ENCODE results near the gene RNF5.
"Not testable (repeated sequence)": the region's sequence is repeated elsewhere in the genome, so short reads cannot be mapped to it uniquely, and the experiment has no call there.

DNA sequence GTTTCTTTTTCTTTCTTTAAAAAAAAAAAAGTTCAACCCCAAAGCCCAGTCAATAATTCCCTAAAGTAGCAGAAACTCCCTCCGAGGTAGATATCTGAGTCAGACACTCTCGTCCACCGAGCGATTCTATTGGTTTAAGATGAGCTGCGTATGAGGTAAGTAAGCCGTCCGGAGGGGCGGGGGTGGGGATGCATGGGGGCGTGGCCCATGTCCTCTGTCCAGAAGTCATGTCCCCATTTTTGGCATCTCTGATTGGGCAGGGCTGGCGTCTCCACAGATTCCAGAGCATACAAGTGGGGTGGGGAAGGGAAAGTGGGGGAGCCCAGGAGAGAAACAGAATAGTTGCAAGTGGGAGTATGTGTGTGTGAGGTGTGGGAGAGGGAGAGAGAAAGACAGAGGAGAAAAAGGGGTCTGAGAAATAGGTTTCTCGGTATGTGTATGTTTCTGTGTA is 7.5 kb downstream of the RNF5 start:
- not testable (repeated sequence) for TF ChIP-seq EP300, POLR2A (IDR thresholded peaks at IDR 0.05)
- TF ChIP-seq, protein P1, sequence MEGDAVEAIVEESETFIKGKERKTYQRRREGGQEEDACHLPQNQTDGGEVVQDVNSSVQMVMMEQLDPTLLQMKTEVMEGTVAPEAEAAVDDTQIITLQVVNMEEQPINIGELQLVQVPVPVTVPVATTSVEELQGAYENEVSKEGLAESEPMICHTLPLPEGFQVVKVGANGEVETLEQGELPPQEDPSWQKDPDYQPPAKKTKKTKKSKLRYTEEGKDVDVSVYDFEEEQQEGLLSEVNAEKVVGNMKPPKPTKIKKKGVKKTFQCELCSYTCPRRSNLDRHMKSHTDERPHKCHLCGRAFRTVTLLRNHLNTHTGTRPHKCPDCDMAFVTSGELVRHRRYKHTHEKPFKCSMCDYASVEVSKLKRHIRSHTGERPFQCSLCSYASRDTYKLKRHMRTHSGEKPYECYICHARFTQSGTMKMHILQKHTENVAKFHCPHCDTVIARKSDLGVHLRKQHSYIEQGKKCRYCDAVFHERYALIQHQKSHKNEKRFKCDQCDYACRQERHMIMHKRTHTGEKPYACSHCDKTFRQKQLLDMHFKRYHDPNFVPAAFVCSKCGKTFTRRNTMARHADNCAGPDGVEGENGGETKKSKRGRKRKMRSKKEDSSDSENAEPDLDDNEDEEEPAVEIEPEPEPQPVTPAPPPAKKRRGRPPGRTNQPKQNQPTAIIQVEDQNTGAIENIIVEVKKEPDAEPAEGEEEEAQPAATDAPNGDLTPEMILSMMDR (IDR thresholded peaks at IDR 0.05), result not testable (repeated sequence)
- peak in 2 of 4 donors; percentile 13 to 55 for TF ChIP-seq POLR2AphosphoS5 (IDR thresholded peaks at IDR 0.05)

Measured in sigmoid colon (tissue), 4 donors.